Right lobe of liver (tissue), 6 donors: ENCODE measurements around the gene SMOC1. TPM values are rescaled to one million over a fixed set of nuclear protein-coding genes. Genes with fewer than 3 reads are reported as not detected.

Source experiments
- ATAC-seq, 4 donors: fragments of 200-7000 bp; cut with Tn5 transposase; one replicate each; pipeline ENCODE4 v1.9.1; 2020; ENCODE audit warnings: mild to moderate bottlenecking in 4 of 4, moderate library complexity in 4 of 4
- DNase-seq, 3 donors: peaks; one replicate each; pipeline ENCODE4 v3.0.0-alpha.2; 2020
- H3K27ac ChIP-seq, 3 donors: fragments of 200-600 bp; one replicate each; pipeline ENCODE4 v1.8.0; 2022
- H3K27me3 ChIP-seq, 2 donors: fragments of 200-600 bp; one replicate each; pipeline ENCODE4 v1.8.0; 2022
- H3K36me3 ChIP-seq, 4 donors: fragments of 200-600 bp; sonication (generic) in 1 of 4; one replicate each; pipeline versions ENCODE4 v1.5.1 to v1.8.0; 2017 to 2022; ENCODE audit warnings: control low read depth in 1 of 4
- H3K4me1 ChIP-seq, 4 donors: fragments of 200-600 bp; sonication (generic) in 1 of 4; one replicate each; pipeline versions ENCODE4 v1.5.1 to v1.8.0; 2017 to 2022; ENCODE audit warnings: control low read depth in 1 of 4
- H3K4me3 ChIP-seq, 3 donors: fragments of 200-600 bp; one replicate each; pipeline ENCODE4 v1.8.0; 2022
- H3K9me3 ChIP-seq, 4 donors: fragments of 200-600 bp; sonication (generic) in 1 of 4; one replicate each; pipeline versions ENCODE4 v1.5.1 to v1.8.0; 2017 to 2022; ENCODE audit warnings: control low read depth in 1 of 4
- POLR2A ChIP-seq: fragments of 450-650 bp; IDR thresholded peaks from one replicate; pipeline ENCODE4 v1.6.1; 2017; ENCODE audit warnings: antibody characterized with exemption, mild to moderate bottlenecking
- WGBS: methylation state at CpG from one replicate; pipeline ENCODE4 v1.1.6; 2018; ENCODE audit warnings: low coverage, low lambda C conversion rate; ENCODE audit not compliant: insufficient coverage; ENCODE audit errors: missing lambda C conversion rate; 5-methylcytosine and 5-hydroxymethylcytosine counted together
- intact Hi-C, 2 donors: fragments of 100-400 bp; cut with DNase I; formaldehyde crosslinking; loops; one replicate each; pipeline versions ENCODE4 v1.11.2 to v1.14.1; 2022
- total RNA-seq, 6 experiments: library from RNA; depleted of rRNA in 2 of 6; stranded (reverse); fragments of >200 nt in 2 of 6; fragmentation: NEBNext Ultra II Directional in 3 of 6; extraction: Animal tissue kit (Norgen Biotek cat#: 25700) in 3 of 6; gene quantifications; one replicate each; pipeline versions ENCODE4 v1.1.0 to v1.2.4, GENCODE V29; 2016 to 2023
- TF ChIP-seq, protein P1 (sequence below), 4 donors: fragments of 200-600 bp in 3 of 4; fragments of 450-650 bp in 1 of 4; IDR thresholded peaks; one replicate each; pipeline versions ENCODE4 v1.5.1 to v1.8.0; 2016 to 2022; ENCODE audit warnings: antibody characterized with exemption in 4 of 4, mild to moderate bottlenecking in 2 of 4
- donor health status: DM: no; HTN: yes; CAD: no.
- donor health status: DM: no; HTN: no; CAD: no.
- donor health status: DM: no; HTN: no; CAD: no.
- donor health status: DM: no; HTN: yes; CAD: no.
- donor health status: DM: no; HTN: yes; CAD: no.

SMOC1 gene
- total RNA-seq, 6 experiments from 2014 or later: 22.3 to 88.5 (median 45.4) TPM

DNA sequence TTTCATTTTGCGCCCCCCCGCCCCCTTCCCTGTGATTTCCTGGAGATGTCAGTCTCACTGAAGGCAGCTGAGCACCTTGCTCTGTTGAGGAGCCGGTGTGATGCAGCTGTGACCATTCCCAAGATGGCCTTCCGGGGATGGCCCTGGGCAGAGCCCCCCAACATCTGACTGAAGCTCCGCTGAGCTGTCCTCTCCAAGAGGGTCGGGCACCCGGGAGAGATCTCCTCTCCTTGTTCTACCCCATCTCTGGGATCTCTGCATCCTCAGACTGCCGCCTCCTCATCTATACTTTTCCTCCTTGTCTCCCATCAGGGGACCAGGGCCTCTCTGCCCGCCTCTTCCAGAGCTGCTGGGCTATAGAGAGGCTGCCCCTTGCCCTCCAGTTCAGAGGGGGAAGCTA is 965 bp upstream of the SMOC1 start:
- intact Hi-C loops: loop anchor here in 1 of 2 donors (10.0 kb wide), 1 partner anchor 137 kb away; no protein-coding TSS in a partner anchor
- no peak for ATAC-seq
- 100% methylated on average over 1 of the region's 9 CpGs for WGBS
- Histone ChIP-seq H3K36me3 (no peaks in the 10 kb centered on the region), H3K4me3 (no peak overlapping the region), H3K4me1 (peaks cover 0 to 39% (median 16%) of the 10 kb centered on the region in 4 donors), H3K27ac (no peak overlapping the region), H3K9me3 (no peaks in the 10 kb centered on the region), H3K27me3 (no peaks in the 10 kb centered on the region)
- TF ChIP-seq, protein P1, sequence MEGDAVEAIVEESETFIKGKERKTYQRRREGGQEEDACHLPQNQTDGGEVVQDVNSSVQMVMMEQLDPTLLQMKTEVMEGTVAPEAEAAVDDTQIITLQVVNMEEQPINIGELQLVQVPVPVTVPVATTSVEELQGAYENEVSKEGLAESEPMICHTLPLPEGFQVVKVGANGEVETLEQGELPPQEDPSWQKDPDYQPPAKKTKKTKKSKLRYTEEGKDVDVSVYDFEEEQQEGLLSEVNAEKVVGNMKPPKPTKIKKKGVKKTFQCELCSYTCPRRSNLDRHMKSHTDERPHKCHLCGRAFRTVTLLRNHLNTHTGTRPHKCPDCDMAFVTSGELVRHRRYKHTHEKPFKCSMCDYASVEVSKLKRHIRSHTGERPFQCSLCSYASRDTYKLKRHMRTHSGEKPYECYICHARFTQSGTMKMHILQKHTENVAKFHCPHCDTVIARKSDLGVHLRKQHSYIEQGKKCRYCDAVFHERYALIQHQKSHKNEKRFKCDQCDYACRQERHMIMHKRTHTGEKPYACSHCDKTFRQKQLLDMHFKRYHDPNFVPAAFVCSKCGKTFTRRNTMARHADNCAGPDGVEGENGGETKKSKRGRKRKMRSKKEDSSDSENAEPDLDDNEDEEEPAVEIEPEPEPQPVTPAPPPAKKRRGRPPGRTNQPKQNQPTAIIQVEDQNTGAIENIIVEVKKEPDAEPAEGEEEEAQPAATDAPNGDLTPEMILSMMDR (IDR thresholded peaks at IDR 0.05): no peak
- no peak for TF ChIP-seq POLR2A
- DNase-seq: no peak

- peak overlapping the region; percentile 57 to 91 (median 78) for H3K27ac ChIP-seq
- intact Hi-C loops: loop anchor here in 1 of 2 donors (10.0 kb wide), 1 partner anchor 55 kb away; no protein-coding TSS in a partner anchor
- no peaks in the 10 kb centered on the region for H3K9me3 ChIP-seq
- peaks cover 0 to 39% (median 16%) of the 10 kb centered on the region in 4 donors for H3K4me1 ChIP-seq
- no peaks in the 10 kb centered on the region for H3K36me3 ChIP-seq
- H3K27me3 ChIP-seq: no peaks in the 10 kb centered on the region
- H3K4me3 ChIP-seq: peak overlapping the region; percentile 43 to 88 (median 83)
- ATAC-seq (peak; percentile 32 to 56 (median 45)), DNase-seq (peak in 2 of 3 donors; percentile 43 to 73)
- WGBS: 6% methylated on average over 21 of the region's 21 CpGs
- TF ChIP-seq POLR2A: no peak
- TF ChIP-seq, protein P1 (IDR thresholded peaks at IDR 0.05): no peak
These were observed 850 bp downstream of the SMOC1 start for GRCh38 chr14:69880044-69880487.

DNA sequence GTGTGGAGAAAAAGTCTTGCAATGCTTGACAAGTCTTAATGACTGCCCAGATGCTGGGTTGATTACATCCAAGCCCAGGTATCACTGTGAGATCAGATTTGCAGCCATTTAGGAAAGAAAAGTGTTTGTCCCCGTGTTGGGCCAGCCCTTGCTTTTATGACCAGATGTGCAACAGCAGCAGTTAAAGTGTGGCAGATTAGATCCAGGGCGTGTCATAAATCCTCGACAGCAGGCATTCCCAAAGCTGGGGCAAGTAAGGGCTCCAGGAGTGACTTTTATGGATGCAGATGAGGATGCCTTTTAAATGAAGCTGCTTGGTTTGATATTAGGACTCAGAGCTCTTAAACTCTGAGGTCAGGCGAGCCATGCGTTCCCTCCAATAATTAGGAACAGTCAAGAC is 1.7 kb downstream of the SMOC1 start:
- H3K4me1 ChIP-seq: peaks cover 0 to 39% (median 16%) of the 10 kb centered on the region in 4 donors
- TF ChIP-seq POLR2A: no peak
- TF ChIP-seq, protein P1 (IDR thresholded peaks at IDR 0.05): no peak
- ATAC-seq: no peak
- H3K9me3 ChIP-seq: no peaks in the 10 kb centered on the region
- intact Hi-C loops: loop anchor here in 1 of 2 donors (10.0 kb wide), 1 partner anchor 54 kb away; no protein-coding TSS in a partner anchor
- peak overlapping the region in 2 of 3 donors; percentile 83 to 88 for H3K4me3 ChIP-seq
- DNase-seq: no peak
- H3K27ac ChIP-seq: peak overlapping the region in 2 of 3 donors; percentile 78 to 91
- WGBS: 55% methylated on average over 5 of the region's 5 CpGs
- no peaks in the 10 kb centered on the region for H3K27me3 ChIP-seq
- H3K36me3 ChIP-seq: no peaks in the 10 kb centered on the region

GRCh38 chr14:69882116-69882864 is 3.1 kb downstream of the SMOC1 start:
- intact Hi-C loops: loop anchor here in 1 of 2 donors (10.0 kb wide), 1 partner anchor 53 kb away; no protein-coding TSS in a partner anchor
- no peaks in the 10 kb centered on the region for H3K27me3 ChIP-seq
- H3K4me1 ChIP-seq: peaks cover 0 to 40% (median 18%) of the 10 kb centered on the region in 4 donors
- WGBS: 65% methylated on average over 11 of the region's 11 CpGs
- H3K9me3 ChIP-seq: no peaks in the 10 kb centered on the region
- TF ChIP-seq POLR2A: no peak
- TF ChIP-seq, protein P1 (IDR thresholded peaks at IDR 0.05): no peak
- H3K36me3 ChIP-seq: no peaks in the 10 kb centered on the region
- H3K4me3 ChIP-seq: no peak overlapping the region
- no peak overlapping the region for H3K27ac ChIP-seq
- DNase-seq (no peak), ATAC-seq (no peak)
